ENCODE measurements around the gene KHDC3L.

KHDC3L gene, protein sequence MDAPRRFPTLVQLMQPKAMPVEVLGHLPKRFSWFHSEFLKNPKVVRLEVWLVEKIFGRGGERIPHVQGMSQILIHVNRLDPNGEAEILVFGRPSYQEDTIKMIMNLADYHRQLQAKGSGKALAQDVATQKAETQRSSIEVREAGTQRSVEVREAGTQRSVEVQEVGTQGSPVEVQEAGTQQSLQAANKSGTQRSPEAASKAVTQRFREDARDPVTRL

DNA sequence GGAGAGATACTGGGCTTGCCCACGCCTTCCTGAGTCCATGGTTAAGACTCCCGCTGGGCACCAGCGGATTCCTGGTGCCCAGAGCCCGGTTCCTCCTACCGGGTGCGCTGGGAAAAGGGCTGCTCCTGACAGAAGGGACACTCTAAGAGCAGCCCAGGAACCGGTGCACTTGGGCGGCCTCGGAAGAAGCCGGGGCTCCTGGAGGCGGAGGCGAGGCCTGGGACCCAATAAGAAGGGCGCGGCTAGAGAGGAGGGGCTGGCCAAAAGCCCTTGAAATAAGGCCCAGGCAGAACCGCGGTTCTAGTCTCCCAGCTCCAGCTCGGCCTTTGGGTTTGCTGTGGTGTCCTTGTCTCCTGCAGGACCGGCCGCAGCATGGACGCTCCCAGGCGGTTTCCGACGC lies at the start of gene KHDC3L:
Gene KHDC3L (plus strand): TSS at position 301 of the 400 bp plus-strand sequence. CDS start 72 bp downstream, at position 373.
- DNase-seq, result no peak

DNA sequence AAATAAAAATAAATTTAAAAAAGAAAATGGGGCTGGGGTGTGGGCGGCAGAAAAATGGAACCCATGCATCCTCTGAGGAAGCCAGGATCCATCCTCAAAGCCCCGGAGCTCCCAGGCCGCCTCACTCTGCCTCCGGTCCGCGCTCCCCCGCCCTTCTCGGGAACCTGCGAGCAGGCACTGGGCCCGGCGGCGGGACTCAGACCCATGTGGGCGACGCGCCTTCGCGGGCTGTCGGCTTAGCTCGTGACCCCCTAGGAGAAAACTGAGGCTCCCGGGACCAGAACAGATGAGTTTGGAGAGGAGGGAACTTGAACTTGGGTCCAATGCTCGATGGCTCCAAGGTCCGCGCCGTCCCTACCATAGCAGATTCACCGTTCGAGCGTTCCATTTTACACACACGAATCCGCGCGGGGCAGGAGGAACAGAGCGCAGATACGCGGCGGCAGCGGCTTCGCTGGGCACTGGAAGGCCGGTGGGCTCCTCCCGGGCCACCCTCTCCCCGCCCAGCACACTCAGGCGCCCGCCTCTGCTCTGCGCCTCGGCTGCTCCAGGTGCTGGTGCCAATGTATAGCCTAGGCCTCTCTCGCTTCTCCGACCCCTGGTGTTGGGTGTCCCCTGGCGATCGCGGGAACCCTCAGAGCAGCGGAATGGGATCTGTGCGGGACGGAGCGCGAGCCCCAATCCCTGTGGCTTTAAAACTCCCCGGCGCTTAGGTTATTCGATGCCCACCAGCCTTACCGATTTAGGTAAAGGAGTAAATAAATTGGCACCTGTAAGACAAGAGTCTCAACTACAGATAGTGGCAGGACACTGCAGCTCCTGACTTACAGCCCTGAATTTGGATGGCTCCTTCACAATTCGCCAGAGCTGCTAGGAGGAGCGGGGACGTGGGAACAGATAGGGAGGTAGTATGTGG lies 47.6 kb upstream of the KHDC3L start:
- DNase-seq, result no peak

- no peak for DNase-seq
These were observed 39.1 kb upstream of the KHDC3L start for GRCh38 chr6:73323323-73323722.

- DNase-seq, result no peak
These were observed 36.8 kb upstream of the KHDC3L start for GRCh38 chr6:73325656-73326055.

- no peak for DNase-seq
These were observed 33.7 kb upstream of the KHDC3L start for GRCh38 chr6:73328790-73329189.

DNA sequence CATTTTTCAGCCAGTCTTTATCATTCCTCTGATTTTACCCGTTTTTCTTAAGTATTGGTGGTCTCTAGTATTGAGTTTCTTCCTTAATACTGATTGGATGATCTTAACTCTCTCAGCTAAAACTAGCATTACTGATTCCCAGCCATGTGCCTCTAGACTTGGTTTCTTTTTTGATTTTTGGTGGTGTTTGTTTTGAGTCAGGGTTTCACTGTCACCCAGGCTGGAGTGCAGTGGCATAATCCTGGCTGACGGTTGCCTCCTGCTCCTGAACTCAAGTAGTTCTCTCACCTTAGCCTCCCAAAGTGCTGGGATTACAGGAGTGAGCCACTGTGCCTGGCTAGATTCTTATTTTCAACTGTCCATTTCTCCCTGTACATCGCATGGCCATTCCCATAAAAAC lies 33.3 kb upstream of the KHDC3L start:
- DNase-seq, result no peak

DNA sequence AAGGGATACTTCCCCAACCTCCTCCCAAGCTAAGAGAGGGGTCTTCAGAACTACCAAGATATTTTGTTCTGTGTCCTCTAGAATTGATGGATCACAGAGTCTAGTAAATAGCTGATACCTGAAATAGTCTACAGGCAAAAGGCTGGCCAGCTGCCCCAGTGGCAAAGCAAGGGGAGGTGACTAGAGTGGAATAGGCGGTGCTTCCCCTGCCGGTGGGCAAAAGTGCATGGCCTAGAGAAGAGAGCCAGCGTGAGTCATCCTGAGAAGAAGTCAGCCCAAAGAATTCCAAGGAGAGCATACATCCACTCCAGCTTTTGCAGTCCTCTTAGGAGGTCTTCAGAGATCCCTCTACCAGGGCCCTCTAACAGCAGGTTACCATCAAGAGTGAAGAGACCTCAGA lies 23.1 kb upstream of the KHDC3L start:
- DNase-seq, result no peak

DNA sequence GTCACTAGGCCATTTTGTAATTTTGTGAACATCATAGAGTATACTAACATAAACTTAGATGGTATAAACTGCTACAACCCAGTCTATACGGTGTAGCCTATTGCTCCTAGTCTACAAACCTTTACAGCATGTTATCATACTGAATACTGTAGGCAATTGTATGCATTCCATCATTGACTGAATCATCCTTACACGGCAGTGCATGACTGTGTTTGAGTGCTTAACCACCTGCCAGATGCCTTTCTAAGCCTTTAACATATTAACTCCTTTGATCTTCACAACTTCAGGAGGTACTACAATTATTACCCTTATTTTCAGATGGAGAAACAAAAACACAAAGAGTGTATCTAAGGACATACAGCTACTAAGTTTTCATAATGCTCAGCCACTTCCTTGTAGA lies 22.4 kb upstream of the KHDC3L start:
- no peak for DNase-seq

GRCh38 chr6:73341335-73341734 lies 21.1 kb upstream of the KHDC3L start:
- DNase-seq, result no peak

DNA sequence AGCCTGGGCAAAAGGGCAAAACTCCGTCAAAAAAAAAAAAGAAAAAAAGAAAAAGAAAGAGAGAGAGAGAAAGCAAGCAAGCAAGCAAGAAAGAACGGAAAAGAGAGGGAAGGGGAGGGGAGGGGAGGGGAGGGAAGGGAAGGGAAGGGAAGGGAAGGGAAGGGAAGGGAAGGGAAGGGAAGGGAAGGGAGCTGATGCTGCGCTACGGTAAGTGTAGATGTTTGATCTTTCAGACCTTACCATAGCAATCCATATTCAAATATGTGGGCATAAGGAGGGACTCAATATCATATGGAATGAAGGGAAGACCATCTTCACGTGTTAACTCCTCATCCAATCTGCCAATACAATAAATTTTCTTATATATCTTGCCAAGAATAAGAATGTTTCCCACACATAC lies 20.3 kb upstream of the KHDC3L start:
- DNase-seq, result no peak

DNA sequence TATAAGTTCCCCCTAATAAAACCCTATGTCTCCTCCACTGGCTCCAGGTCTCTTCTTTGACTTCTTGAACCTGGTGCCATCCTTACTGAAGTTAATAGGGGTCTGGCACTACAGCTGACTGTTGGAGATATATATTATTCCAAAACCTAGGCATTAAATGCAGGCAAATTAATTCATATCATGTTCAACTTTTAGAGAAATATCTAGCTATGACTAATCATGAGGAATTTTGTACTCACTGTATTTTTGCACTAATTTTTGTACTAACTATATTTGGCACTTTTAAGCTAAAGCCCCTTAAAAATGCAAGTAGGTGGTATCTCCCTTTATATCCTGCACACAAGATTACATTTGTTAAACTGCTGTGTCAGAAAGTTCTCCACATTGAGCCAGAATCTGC lies 19.3 kb upstream of the KHDC3L start:
- DNase-seq, result no peak

- no peak for DNase-seq
These were observed 13.8 kb upstream of the KHDC3L start for GRCh38 chr6:73348550-73349204.

GRCh38 chr6:73349311-73349710 lies 13.1 kb upstream of the KHDC3L start:
- no peak for DNase-seq

DNA sequence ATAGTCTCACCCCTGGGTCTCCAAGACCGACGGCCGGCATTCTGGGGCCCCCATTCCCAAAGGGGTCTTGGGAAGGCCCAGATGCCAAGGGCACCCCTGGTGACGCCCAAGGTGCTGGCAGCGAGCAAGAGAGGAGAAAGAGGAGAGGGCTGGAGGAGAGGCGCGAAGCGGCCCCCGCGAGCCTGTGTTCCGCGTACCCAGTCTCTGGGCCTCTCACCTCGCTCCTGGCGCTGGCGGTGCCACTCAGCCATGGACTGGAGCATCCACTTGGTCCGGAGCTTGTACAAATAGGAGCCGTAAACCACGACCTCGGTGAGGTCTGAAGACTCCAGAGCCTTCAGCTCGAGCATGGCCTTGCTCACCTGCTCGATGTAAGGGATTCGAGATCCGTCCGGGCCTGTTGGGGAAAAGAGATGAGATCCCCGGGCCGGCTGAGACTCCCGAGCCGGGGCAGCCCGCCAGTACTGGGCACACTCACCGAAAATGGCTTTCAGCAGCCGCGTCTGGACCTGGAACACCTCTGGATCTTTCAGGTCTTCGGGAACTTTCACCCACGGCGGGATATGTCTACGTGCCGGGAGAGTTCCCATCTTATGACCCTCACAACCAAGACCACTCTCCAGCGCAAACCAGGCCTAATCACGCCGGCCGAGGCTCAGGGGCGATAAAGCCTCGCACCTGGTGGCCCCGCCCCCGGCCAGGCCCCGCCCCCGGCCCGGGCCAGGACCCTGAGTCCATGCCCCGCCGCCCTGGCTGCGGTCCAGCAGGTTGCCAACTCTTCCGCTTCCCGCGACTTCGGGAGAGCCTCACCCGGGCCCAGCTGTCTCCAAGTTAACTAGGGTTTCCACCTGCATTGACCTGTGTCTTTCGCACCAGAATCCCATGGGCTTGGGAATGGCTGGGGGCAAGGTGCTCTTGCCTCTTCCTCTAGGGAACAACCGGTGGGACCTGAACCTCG lies 8.5 kb upstream of the KHDC3L start, which contains the start of gene DPPA5:
Gene DPPA5 (minus strand): TSS at position 641 of the 958 bp plus-strand sequence. CDS start 51 bp downstream, at position 590.
- DNase-seq, result no peak

DNA sequence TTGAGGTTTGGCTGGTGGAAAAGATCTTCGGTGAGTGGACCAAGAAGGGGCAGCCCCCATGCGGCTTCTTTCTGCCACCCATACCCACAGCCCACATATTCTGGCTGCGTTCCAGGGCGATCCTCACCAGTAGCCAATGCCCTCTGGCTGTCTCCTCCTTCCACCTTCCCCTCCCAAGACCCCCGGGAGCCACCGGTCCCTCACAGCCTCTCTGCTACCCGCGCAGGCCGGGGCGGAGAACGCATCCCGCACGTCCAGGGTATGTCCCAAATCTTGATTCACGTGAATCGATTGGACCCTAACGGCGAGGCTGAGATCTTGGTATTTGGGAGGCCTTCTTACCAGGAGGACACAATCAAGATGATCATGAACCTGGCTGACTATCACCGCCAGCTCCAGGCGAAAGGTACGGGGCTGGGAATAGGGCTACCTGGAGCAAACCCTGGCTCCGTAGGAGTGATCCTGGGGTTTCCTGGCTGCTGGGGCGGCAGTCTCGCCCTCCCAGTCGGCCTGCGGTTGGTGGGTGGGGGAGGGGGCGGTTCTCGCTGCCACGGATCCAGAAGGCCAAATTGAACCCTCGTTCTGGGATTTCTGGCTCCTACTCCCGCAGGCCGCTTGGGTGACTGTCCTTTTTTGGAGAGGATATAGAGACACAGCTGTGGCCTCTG lies 545 bp downstream of the KHDC3L start:
- DNase-seq, result no peak

DNA sequence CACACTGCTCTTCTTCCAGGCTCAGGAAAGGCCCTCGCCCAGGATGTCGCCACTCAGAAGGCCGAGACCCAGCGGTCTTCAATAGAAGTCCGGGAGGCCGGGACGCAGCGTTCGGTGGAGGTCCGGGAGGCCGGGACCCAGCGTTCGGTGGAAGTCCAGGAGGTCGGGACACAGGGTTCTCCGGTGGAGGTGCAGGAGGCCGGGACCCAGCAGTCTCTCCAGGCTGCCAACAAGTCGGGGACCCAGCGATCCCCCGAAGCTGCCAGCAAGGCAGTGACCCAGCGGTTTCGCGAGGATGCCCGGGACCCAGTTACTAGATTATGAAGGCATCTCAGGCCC lies 1.0 kb downstream of the KHDC3L start:
- DNase-seq, result no peak

- no peak for DNase-seq
These were observed 1.7 kb downstream of the KHDC3L start for GRCh38 chr6:73364121-73364520.

DNA sequence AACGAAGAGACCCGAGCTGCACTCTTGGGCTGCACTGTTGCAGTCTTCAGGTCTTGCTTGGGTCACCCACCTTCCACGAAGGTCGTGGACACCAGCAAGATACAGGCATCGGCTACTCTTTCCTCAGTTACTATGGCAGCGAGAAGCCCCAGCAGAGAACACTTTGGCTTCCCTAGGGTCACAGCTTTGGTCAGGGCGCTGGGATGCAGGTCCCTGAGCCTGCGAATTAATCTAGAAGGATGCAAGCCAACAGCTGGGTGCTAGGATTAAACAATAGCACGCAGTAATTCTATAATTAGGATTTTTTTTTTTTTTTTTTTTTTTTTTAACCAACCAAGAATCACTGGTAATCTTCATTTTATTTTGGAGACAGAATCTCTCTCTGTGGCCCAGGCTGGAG lies 2.1 kb downstream of the KHDC3L start:
- DNase-seq, result no peak

DNA sequence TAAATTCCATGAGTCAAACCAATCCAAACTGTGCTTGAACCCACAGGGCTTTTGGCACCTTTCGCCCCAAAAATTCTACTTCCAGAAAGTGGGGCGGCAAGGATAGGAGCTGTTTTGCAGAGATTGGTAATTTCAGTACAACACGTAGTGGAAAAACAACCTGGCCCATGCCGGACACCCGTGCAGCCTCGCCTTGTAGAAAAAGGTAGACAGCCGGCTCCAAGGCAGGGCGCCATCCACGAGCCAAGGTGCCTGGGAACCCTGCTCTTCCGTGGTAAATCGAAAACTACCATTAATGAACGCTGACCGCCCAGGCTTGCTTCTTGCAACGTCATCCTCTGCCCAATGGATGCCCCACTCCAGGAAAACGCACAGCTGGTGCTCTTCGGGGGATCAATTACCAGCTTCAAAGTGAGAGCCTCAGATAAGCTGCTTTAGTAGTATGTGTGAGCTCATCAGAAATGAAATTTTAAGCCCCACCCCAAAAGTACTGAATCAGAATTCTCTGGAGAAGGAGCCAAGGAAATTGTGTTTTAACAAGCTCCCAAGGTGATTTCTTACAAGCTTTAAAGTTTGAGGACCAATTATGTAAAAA lies 5.4 kb downstream of the KHDC3L start:
- DNase-seq, result no peak

GRCh38 chr6:73368675-73369074 lies 6.2 kb downstream of the KHDC3L start:
- DNase-seq, result no peak

DNA sequence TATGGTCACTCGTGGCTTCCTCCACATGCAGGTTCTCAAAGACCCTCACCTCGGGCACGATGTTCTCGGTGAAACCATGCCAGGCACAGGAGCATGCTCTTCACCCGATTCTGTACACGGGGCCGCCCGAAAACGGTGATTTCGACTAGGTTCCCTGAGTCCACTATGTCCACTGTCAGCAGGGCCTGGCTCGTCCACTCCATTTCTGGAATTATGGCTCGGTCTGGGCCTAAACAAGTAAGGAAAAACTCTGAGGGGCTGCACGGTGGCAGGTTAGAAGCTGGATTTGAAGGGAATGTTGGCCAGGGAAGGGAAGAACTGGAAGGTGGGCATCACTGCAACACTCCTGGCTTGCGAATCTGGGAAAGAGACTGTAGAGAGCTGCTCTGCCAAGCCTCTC lies 6.7 kb downstream of the KHDC3L start:
- DNase-seq, result no peak

DNA sequence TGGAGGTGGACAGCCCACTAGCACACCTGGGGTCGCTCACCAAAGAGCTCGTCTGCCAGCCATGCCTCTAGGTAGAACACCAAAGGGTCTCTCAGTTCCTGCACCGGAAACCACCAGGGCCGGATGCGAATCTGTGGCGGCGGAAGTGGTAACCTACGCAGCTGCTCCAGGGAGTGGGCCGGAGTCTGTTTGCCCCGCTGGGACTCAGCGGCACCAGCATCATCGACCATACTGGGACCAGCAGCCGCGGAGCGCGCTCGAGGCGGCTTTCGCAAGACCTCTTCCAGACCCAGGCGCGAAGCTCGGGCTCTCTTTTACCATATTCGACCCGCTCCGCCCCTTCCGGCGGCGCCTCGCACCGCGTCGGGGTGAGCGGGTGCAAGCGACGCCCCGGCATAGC lies 7.1 kb downstream of the KHDC3L start, which contains the start of gene OOEP:
Gene OOEP (minus strand): TSS at position 335 of the 400 bp plus-strand sequence. CDS start 105 bp downstream, at position 230.
- no peak for DNase-seq

All from stimulated activated CD4-positive, alpha-beta T cell treated with anti-CD3 and anti-CD28 coated beads, Interleukin-1b, Interleukin-23, amount 100 ng/mL, for 48 hours (primary cell).